ENCODE data around the gene ATP2C2.

GRCh38 chr16:84443166-84443802 lies 74.9 kb downstream of the ATP2C2 start:
- TF ChIP-seq CTCF (IDR thresholded peaks at IDR 0.05) = no peak
- no peak for TF ChIP-seq POLR2A (IDR thresholded peaks at IDR 0.05)
